ENCODE results near the gene CASP3. TPM values are rescaled to one million over a fixed set of nuclear protein-coding genes. Genes with fewer than 3 reads are reported as not detected.

Gene CASP3
- total and polyA plus RNA-seq, 9 of the 15 experiments (the other 6 are each of a cell fraction or from before 2014, with no cell fraction given) = 17.6 to 40.1 (median 31.8) TPM

DNA sequence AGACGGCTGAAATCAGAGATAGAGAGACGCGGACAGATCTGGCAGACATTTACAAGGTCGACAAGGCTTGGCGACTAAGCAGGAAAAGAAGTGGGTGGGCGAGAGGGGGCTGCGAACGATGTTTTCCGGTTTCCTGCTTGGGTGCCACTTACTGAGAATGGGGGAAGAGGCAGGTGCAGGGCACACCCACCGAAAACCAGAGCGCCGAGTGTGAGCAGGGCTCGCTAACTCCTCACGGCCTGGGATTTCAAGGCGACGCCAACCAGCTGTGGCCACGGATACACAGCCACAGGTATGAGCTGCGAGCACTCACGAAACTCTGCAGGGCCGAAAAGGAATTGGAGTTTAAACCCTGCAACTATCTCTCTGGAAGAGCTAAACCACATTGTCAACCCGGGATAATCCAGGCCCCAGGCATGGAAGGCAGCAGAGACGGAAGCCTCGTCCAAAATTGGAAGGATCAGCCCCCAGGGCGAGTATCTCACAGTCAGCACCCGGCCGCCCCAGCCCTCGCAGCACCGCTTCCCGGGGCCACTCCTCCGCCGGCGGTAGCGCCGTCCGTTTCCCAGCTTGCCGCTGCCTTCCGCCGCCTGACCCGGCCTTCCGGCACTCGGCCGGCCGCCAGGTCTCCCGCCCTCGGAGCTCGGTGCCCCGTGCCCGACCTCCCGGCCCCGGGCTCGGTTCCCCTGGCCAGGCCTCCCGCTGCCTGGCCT, 778 bp downstream of the CASP3 start (continued):
- TF ChIP-seq DIDO1 (tag; IDR thresholded peaks at IDR 0.05; ENCODE audit: low read depth) (no peak), SRSF1 (IDR thresholded peaks at IDR 0.05; ENCODE audit: low read depth, low read length) (no peak), CHCHD3 (CRISPR knock-in tag; IDR thresholded peaks at IDR 0.05) (no peak), ZNF583 (CRISPR knock-in tag; IDR thresholded peaks at IDR 0.05) (no peak), TEAD2 (tag; IDR thresholded peaks at IDR 0.05) (no peak), HNRNPK (IDR thresholded peaks at IDR 0.05; ENCODE audit: low read depth, low read length, poor library complexity, severe bottlenecking) (no peak)
- TF ChIP-seq, protein P1, sequence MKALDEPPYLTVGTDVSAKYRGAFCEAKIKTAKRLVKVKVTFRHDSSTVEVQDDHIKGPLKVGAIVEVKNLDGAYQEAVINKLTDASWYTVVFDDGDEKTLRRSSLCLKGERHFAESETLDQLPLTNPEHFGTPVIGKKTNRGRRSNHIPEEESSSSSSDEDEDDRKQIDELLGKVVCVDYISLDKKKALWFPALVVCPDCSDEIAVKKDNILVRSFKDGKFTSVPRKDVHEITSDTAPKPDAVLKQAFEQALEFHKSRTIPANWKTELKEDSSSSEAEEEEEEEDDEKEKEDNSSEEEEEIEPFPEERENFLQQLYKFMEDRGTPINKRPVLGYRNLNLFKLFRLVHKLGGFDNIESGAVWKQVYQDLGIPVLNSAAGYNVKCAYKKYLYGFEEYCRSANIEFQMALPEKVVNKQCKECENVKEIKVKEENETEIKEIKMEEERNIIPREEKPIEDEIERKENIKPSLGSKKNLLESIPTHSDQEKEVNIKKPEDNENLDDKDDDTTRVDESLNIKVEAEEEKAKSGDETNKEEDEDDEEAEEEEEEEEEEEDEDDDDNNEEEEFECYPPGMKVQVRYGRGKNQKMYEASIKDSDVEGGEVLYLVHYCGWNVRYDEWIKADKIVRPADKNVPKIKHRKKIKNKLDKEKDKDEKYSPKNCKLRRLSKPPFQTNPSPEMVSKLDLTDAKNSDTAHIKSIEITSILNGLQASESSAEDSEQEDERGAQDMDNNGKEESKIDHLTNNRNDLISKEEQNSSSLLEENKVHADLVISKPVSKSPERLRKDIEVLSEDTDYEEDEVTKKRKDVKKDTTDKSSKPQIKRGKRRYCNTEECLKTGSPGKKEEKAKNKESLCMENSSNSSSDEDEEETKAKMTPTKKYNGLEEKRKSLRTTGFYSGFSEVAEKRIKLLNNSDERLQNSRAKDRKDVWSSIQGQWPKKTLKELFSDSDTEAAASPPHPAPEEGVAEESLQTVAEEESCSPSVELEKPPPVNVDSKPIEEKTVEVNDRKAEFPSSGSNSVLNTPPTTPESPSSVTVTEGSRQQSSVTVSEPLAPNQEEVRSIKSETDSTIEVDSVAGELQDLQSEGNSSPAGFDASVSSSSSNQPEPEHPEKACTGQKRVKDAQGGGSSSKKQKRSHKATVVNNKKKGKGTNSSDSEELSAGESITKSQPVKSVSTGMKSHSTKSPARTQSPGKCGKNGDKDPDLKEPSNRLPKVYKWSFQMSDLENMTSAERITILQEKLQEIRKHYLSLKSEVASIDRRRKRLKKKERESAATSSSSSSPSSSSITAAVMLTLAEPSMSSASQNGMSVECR (CRISPR knock-in tag; IDR thresholded peaks at IDR 0.05) = peak; percentile 66; the same call in 1 of the 2 replicates
- TF ChIP-seq, protein P2, sequence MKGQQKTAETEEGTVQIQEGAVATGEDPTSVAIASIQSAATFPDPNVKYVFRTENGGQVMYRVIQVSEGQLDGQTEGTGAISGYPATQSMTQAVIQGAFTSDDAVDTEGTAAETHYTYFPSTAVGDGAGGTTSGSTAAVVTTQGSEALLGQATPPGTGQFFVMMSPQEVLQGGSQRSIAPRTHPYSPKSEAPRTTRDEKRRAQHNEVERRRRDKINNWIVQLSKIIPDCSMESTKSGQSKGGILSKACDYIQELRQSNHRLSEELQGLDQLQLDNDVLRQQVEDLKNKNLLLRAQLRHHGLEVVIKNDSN (CRISPR knock-in tag; IDR thresholded peaks at IDR 0.05) = no peak
- TF ChIP-seq, protein P3, sequence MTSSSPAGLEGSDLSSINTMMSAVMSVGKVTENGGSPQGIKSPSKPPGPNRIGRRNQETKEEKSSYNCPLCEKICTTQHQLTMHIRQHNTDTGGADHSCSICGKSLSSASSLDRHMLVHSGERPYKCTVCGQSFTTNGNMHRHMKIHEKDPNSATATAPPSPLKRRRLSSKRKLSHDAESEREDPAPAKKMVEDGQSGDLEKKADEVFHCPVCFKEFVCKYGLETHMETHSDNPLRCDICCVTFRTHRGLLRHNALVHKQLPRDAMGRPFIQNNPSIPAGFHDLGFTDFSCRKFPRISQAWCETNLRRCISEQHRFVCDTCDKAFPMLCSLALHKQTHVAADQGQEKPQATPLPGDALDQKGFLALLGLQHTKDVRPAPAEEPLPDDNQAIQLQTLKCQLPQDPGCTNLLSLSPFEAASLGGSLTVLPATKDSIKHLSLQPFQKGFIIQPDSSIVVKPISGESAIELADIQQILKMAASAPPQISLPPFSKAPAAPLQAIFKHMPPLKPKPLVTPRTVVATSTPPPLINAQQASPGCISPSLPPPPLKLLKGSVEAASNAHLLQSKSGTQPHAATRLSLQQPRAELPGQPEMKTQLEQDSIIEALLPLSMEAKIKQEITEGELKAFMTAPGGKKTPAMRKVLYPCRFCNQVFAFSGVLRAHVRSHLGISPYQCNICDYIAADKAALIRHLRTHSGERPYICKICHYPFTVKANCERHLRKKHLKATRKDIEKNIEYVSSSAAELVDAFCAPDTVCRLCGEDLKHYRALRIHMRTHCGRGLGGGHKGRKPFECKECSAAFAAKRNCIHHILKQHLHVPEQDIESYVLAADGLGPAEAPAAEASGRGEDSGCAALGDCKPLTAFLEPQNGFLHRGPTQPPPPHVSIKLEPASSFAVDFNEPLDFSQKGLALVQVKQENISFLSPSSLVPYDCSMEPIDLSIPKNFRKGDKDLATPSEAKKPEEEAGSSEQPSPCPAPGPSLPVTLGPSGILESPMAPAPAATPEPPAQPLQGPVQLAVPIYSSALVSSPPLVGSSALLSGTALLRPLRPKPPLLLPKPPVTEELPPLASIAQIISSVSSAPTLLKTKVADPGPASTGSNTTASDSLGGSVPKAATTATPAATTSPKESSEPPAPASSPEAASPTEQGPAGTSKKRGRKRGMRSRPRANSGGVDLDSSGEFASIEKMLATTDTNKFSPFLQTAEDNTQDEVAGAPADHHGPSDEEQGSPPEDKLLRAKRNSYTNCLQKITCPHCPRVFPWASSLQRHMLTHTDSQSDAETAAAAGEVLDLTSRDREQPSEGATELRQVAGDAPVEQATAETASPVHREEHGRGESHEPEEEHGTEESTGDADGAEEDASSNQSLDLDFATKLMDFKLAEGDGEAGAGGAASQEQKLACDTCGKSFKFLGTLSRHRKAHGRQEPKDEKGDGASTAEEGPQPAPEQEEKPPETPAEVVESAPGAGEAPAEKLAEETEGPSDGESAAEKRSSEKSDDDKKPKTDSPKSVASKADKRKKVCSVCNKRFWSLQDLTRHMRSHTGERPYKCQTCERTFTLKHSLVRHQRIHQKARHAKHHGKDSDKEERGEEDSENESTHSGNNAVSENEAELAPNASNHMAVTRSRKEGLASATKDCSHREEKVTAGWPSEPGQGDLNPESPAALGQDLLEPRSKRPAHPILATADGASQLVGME (CRISPR knock-in tag; IDR thresholded peaks at IDR 0.05) = no peak
- TF ChIP-seq, protein P4, sequence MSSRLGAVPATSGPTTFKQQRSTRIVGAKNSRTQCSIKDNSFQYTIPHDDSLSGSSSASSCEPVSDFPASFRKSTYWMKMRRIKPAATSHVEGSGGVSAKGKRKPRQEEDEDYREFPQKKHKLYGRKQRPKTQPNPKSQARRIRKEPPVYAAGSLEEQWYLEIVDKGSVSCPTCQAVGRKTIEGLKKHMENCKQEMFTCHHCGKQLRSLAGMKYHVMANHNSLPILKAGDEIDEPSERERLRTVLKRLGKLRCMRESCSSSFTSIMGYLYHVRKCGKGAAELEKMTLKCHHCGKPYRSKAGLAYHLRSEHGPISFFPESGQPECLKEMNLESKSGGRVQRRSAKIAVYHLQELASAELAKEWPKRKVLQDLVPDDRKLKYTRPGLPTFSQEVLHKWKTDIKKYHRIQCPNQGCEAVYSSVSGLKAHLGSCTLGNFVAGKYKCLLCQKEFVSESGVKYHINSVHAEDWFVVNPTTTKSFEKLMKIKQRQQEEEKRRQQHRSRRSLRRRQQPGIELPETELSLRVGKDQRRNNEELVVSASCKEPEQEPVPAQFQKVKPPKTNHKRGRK (tag; IDR thresholded peaks at IDR 0.05) = no peak
- TF ChIP-seq, protein P5, sequence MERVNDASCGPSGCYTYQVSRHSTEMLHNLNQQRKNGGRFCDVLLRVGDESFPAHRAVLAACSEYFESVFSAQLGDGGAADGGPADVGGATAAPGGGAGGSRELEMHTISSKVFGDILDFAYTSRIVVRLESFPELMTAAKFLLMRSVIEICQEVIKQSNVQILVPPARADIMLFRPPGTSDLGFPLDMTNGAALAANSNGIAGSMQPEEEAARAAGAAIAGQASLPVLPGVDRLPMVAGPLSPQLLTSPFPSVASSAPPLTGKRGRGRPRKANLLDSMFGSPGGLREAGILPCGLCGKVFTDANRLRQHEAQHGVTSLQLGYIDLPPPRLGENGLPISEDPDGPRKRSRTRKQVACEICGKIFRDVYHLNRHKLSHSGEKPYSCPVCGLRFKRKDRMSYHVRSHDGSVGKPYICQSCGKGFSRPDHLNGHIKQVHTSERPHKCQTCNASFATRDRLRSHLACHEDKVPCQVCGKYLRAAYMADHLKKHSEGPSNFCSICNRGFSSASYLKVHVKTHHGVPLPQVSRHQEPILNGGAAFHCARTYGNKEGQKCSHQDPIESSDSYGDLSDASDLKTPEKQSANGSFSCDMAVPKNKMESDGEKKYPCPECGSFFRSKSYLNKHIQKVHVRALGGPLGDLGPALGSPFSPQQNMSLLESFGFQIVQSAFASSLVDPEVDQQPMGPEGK (CRISPR knock-in tag; IDR thresholded peaks at IDR 0.05; ENCODE audit: borderline replicate concordance) = no peak
